Measurements from ENCODE around the gene FBXO28. TPM values are rescaled to one million over a fixed set of nuclear protein-coding genes. Genes with fewer than 3 reads are reported as not detected.

Gene FBXO28
- total and polyA plus RNA-seq, 10 of the 15 experiments (the other 5 are each of a cell fraction or from before 2014, with no cell fraction given) = 4.3 to 23.2 (median 18.4) TPM

DNA sequence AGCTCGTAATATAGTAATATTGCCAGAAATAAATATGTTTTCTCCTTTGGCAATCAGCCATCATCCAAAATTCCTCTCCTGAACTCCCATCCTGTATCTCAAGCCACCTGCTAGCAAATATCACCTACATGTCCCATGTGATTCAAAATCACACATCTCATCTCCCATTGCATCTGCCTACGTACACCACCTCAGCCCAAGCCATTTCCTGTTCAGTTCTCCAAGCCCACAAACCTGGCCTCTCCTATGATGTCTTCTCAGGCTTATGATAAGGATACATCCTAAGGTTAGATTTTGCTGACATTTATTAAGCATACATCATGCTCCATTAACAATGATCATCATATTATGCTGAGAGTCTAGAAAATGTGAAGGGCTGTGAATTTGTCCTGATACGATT lies 37.2 kb downstream of the FBXO28 start:
- Histone ChIP-seq H3K4me1 (ENCODE audit: control insufficient read depth, insufficient read depth, low read length) (no peaks in the 10 kb centered on the region), H3K4me2 (ENCODE audit: control insufficient read depth, insufficient read depth) (no peak overlapping the region), H3K4me3 (no peak overlapping the region), H3K27me3 (replicated peaks in 1 of 2; ENCODE audit: control insufficient read depth in 2 of 2, insufficient read depth in 2 of 2, low read length in 1 of 2) (no peaks in the 10 kb centered on the region), H2AFZ (ENCODE audit: control insufficient read depth, low read depth, low read length) (no peak overlapping the region), H3K36me3 (ENCODE audit: control insufficient read depth in 2 of 2, insufficient read depth in 2 of 2, low read length in 1 of 2) (peaks cover 0 to 7% of the 10 kb centered on the region in 2 experiments; a peak in 2 of 4 replicates), H4K20me1 (ENCODE audit: control insufficient read depth, insufficient read depth) (no peaks in the 10 kb centered on the region), H3K9ac (ENCODE audit: control insufficient read depth, insufficient read depth, low read length) (no peak overlapping the region), H3K9me3 (replicated peaks; ENCODE audit: control insufficient read depth, insufficient read depth, low read length) (no peaks in the 10 kb centered on the region), H3K79me2 (ENCODE audit: control insufficient read depth, insufficient read depth, low read length) (no peaks in the 10 kb centered on the region; the same call in 1 of the 2 replicates), H3K27ac (ENCODE audit: control insufficient read depth, insufficient read depth) (no peak overlapping the region)
- 67% methylated on average over 3 of the region's 3 CpGs for WGBS (ENCODE audit: insufficient coverage, insufficient replicate concordance, low lambda C conversion rate, missing lambda C conversion rate)
- ChIA-PET SMC1A (ENCODE audit: uncharacterized antibody, unreplicated experiment) (interaction anchor here (1.0 to 1.3 kb wide), 2 partner anchors 23 to 35 kb away, joined by 4 read pairs; no protein-coding TSS in a partner anchor), RAD21 (ENCODE audit: unreplicated experiment) (no interaction called here), POLR2A (interaction anchor here (0.6 kb wide), 1 partner anchor 140 kb away, joined by 4 read pairs; no protein-coding TSS in a partner anchor), CTCF (interaction anchor here (1.1 to 1.8 kb wide), 3 partner anchors 10 to 34 kb away, joined by 3 to 6 read pairs (median 3); no protein-coding TSS in a partner anchor)
- in situ Hi-C loops (cut with MboI) (no loop called here), intact Hi-C loops (cut with micrococcal nuclease; ENCODE audit: unreplicated experiment) (no loop called here)
- DNase-seq (ENCODE audit: low read depth, low spot score) (no peak), ATAC-seq (no peak), FAIRE-seq (no peak)
- TF ChIP-seq MYC (IDR thresholded peaks at IDR 0.05; ENCODE audit: insufficient read depth, insufficient read length, insufficient replicate concordance, low read length, severe bottlenecking) = no peak
- no peak for TF ChIP-seq BMI1 (IDR thresholded peaks at IDR 0.05; ENCODE audit: borderline replicate concordance)
- TF ChIP-seq ELK1 (IDR thresholded peaks at IDR 0.05; ENCODE audit: low read depth, low read length) = no peak
- TF ChIP-seq MTA2 (IDR thresholded peaks at IDR 0.05; ENCODE audit: low read depth) = no peak
- BruUV-seq (replicated peaks) = no TSS peak

DNA sequence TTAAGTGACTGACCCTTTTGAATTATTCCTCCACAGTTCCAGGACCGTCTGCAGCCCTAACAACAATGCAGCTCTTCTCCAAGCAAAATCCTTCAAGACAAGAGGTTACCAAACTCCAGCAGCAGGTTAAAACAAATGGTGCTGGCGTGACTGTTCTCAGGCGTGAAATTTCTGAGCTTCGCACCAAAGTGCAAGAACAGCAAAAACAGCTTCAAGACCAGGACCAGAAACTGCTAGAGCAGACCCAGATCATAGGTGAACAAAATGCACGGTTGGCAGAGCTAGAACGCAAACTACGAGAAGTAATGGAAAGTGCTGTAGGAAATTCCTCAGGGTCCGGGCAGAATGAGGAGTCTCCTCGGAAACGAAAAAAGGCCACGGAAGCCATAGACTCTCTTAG lies 43.4 kb downstream of the FBXO28 start:
- H2AFZ ChIP-seq (ENCODE audit: control insufficient read depth, low read depth, low read length) = no peak overlapping the region
- SMC1A ChIA-PET (ENCODE audit: uncharacterized antibody, unreplicated experiment) = interaction anchor here (0.9 kb wide), 1 partner anchor 199 kb away, joined by 3 read pairs; the partner anchor contains the start of gene CNIH4
- BruUV-seq (replicated peaks) = no TSS peak
- no peak for TF ChIP-seq RAD51 (IDR thresholded peaks at IDR 0.05)
- CTCF ChIA-PET = no interaction called here
- no peaks in the 10 kb centered on the region for H3K79me2 ChIP-seq (ENCODE audit: control insufficient read depth, insufficient read depth, low read length)
- 99% methylated on average over 11 of the region's 11 CpGs for WGBS (ENCODE audit: insufficient coverage, insufficient replicate concordance, low lambda C conversion rate, missing lambda C conversion rate)
- H4K20me1 ChIP-seq (ENCODE audit: control insufficient read depth, insufficient read depth) = no peaks in the 10 kb centered on the region
- H3K4me1 ChIP-seq (ENCODE audit: control insufficient read depth, insufficient read depth, low read length) = no peaks in the 10 kb centered on the region
- intact Hi-C loops (cut with micrococcal nuclease; ENCODE audit: unreplicated experiment) = no loop called here
- H3K36me3 ChIP-seq (ENCODE audit: control insufficient read depth in 2 of 2, insufficient read depth in 2 of 2, low read length in 1 of 2) = peaks cover 1 to 8% of the 10 kb centered on the region in 2 experiments; a peak in 2 of 4 replicates
- in situ Hi-C loops (cut with MboI) = no loop called here
- no peak overlapping the region for H3K9ac ChIP-seq (ENCODE audit: control insufficient read depth, insufficient read depth, low read length)
- RAD21 ChIA-PET (ENCODE audit: unreplicated experiment) = no interaction called here
- no peak for DNase-seq (ENCODE audit: low read depth, low spot score)
- H3K9me3 ChIP-seq (replicated peaks; ENCODE audit: control insufficient read depth, insufficient read depth, low read length) = no peaks in the 10 kb centered on the region
- H3K27ac ChIP-seq (ENCODE audit: control insufficient read depth, insufficient read depth) = no peak overlapping the region
- ATAC-seq = no peak
- no peak overlapping the region for H3K4me2 ChIP-seq (ENCODE audit: control insufficient read depth, insufficient read depth)
- no peaks in the 10 kb centered on the region for H3K27me3 ChIP-seq (replicated peaks in 1 of 2; ENCODE audit: control insufficient read depth in 2 of 2, insufficient read depth in 2 of 2, low read length in 1 of 2)
- no peak for FAIRE-seq
- no peak overlapping the region for H3K4me3 ChIP-seq
- POLR2A ChIA-PET = no interaction called here
